Measurements from ENCODE around the gene SYNGR4.
"Not testable (repeated sequence)": the region's sequence is repeated elsewhere in the genome, so short reads cannot be mapped to it uniquely, and the experiment has no call there.

Gene SYNGR4

GRCh38 chr19:48363810-48364597 is at the start of gene SYNGR4, which contains the start of gene TMEM143:
SYNGR4 (plus strand) TSS chr19:48364367; CDS start chr19:48365843, 1,476 bp downstream.
TMEM143 (minus strand) TSS chr19:48363940; CDS start chr19:48363920, 20 bp downstream.
- H3K4me3 ChIP-seq (ENCODE audit: control insufficient read depth, low read depth, low read length): peak within 1 kb of the TSS; percentile 76
- peak; percentile 99 for DNase-seq (ENCODE audit: low read depth)
- no peak for TF ChIP-seq CTCF (conservative IDR thresholded peaks at IDR 0.05; ENCODE audit: control insufficient read depth, insufficient read depth, low read depth, low read length)

GRCh38 chr19:48315712-48316111 is 48.5 kb upstream of the SYNGR4 start:
- DNase-seq (ENCODE audit: low read depth): no peak
- no peak for TF ChIP-seq CTCF (conservative IDR thresholded peaks at IDR 0.05; ENCODE audit: control insufficient read depth, insufficient read depth, low read depth, low read length)
- H3K4me3 ChIP-seq (ENCODE audit: control insufficient read depth, low read depth, low read length): no peak overlapping the region

GRCh38 chr19:48317708-48317960 is 46.5 kb upstream of the SYNGR4 start:
- DNase-seq (ENCODE audit: low read depth): not testable (repeated sequence)

GRCh38 chr19:48318286-48318987 is 45.7 kb upstream of the SYNGR4 start:
- DNase-seq (ENCODE audit: low read depth): no peak
- TF ChIP-seq CTCF (conservative IDR thresholded peaks at IDR 0.05; ENCODE audit: control insufficient read depth, insufficient read depth, low read depth, low read length): no peak
- H3K4me3 ChIP-seq (ENCODE audit: control insufficient read depth, low read depth, low read length): no peak overlapping the region

More at GRCh38 chr19:48317708-48317960, 46.5 kb upstream of the SYNGR4 start:
- not testable (repeated sequence) for H3K4me3 ChIP-seq (ENCODE audit: control insufficient read depth, low read depth, low read length)

GRCh38 chr19:48319647-48320541 is 44.3 kb upstream of the SYNGR4 start:
- peak; percentile 80 for DNase-seq (ENCODE audit: low read depth)
- peak; percentile 77 for TF ChIP-seq CTCF (conservative IDR thresholded peaks at IDR 0.05; ENCODE audit: control insufficient read depth, insufficient read depth, low read depth, low read length)
- H3K4me3 ChIP-seq (ENCODE audit: control insufficient read depth, low read depth, low read length): no peak overlapping the region

GRCh38 chr19:48321372-48321621 is 42.9 kb upstream of the SYNGR4 start:
- peak overlapping the region; percentile 46 for H3K4me3 ChIP-seq (ENCODE audit: control insufficient read depth, low read depth, low read length)
- DNase-seq (ENCODE audit: low read depth): peak; percentile 79
- TF ChIP-seq CTCF (conservative IDR thresholded peaks at IDR 0.05; ENCODE audit: control insufficient read depth, insufficient read depth, low read depth, low read length): no peak
